Stimulated activated memory B cell treated with anti-CD40 and anti-IgM and Interleukin-4, amounts not matched to agents 10 μg/mL and 1 μg/mL and 100 μg/mL, for 72 hours (primary cell): ENCODE results near the gene ISM1.

Source experiments
- ATAC-seq: fragments of 150-1000 bp; cut with Tn5 transposase; 2 replicates; pipeline ENCODE4 v1.10.0; 2021
- H3K27ac Mint-ChIP-seq: one replicate; pipeline ENCODE4 v1.8.0; 2022; ENCODE audit warnings: mild to moderate bottlenecking, mixed read lengths
- H3K27me3 Mint-ChIP-seq: one replicate; pipeline ENCODE4 v1.8.0; 2022; ENCODE audit warnings: mixed read lengths
- H3K36me3 Mint-ChIP-seq: one replicate; pipeline ENCODE4 v1.8.0; 2022; ENCODE audit warnings: mixed read lengths
- H3K4me1 Mint-ChIP-seq: one replicate; pipeline ENCODE4 v1.8.0; 2022; ENCODE audit warnings: mixed read lengths
- H3K4me3 Mint-ChIP-seq: one replicate; pipeline ENCODE4 v1.8.0; 2022; ENCODE audit warnings: mild to moderate bottlenecking, moderate library complexity, mixed read lengths
- H3K9me3 Mint-ChIP-seq: one replicate; pipeline ENCODE4 v1.8.0; 2022; ENCODE audit warnings: mixed read lengths

ISM1 gene

GRCh38 chr20:13220904-13221297 lies at the start of gene ISM1:
ISM1 (plus strand) TSS chr20:13221274; CDS start chr20:13221777, 503 bp downstream.
- peak within 1 kb of the TSS; percentile 34 for H3K4me3 Mint-ChIP-seq
- H3K9me3 Mint-ChIP-seq: no peaks in the 10 kb centered on the region
- H3K4me1 Mint-ChIP-seq: peaks cover 5% of the 10 kb centered on the region
- peaks cover 52% of the 10 kb centered on the region for H3K27me3 Mint-ChIP-seq
- H3K36me3 Mint-ChIP-seq: no peaks in the 10 kb centered on the region
- H3K27ac Mint-ChIP-seq: no peak within 1 kb of the TSS
- peak; percentile 13 for ATAC-seq

- no peaks in the 10 kb centered on the region for H3K4me1 Mint-ChIP-seq
- H3K27ac Mint-ChIP-seq: no peak overlapping the region
- H3K36me3 Mint-ChIP-seq: no peaks in the 10 kb centered on the region
- H3K9me3 Mint-ChIP-seq: peaks cover 9% of the 10 kb centered on the region
- no peak overlapping the region for H3K4me3 Mint-ChIP-seq
- peaks cover 3% of the 10 kb centered on the region for H3K27me3 Mint-ChIP-seq
- ATAC-seq: no peak
These were observed 47.9 kb upstream of the ISM1 start for GRCh38 chr20:13173201-13173600.

GRCh38 chr20:13174402-13174801 lies 46.7 kb upstream of the ISM1 start:
- H3K27me3 Mint-ChIP-seq: peaks cover 8% of the 10 kb centered on the region
- no peak overlapping the region for H3K4me3 Mint-ChIP-seq
- H3K36me3 Mint-ChIP-seq: no peaks in the 10 kb centered on the region
- no peak for ATAC-seq
- H3K27ac Mint-ChIP-seq: no peak overlapping the region
- no peaks in the 10 kb centered on the region for H3K4me1 Mint-ChIP-seq
- peaks cover 14% of the 10 kb centered on the region for H3K9me3 Mint-ChIP-seq

DNA sequence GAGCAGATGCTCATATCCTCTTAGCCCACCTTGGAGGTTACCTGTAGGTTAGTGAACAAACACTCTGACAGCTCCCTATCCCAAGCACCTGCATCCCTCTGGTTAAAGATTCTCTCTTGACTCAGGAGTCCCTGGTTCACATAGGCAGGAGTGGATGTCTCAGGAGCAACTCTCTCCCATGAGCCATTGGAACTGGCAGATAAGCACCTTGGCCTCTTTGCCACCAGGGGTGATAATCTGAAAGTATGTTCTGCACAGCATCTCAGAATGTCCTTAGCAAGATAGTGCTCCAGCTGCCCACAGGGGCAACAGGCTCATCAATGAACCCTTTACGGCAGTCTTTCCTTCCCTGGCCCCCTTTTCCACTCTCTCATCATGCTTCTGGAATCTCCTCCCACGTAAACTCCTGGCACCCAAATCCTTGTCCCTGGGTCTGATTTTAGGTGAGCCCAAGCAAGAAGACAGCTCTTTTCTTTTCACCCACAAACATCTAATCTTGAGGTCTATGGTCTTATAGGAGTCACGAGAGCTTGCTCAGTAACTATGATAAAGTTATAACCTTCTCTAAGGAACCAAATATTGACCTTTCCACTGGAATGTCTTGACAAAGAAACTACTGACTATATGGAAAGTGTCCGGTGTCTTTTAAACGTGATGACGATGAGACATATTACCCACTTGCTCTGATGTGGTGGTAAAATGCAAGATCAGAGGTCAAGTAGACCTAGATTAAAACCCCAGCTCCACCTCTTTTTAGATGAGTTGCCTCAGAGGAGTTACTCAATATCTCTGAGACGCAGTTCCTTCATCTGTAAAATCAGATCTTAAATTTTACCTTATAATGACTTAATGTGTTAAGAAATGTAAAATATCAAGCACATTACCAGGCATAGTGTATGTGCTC lies 39.8 kb upstream of the ISM1 start:
- no peak for ATAC-seq
- no peaks in the 10 kb centered on the region for H3K36me3 Mint-ChIP-seq
- no peak overlapping the region for H3K27ac Mint-ChIP-seq
- peaks cover 18% of the 10 kb centered on the region for H3K9me3 Mint-ChIP-seq
- peaks cover 21% of the 10 kb centered on the region for H3K27me3 Mint-ChIP-seq
- no peak overlapping the region for H3K4me3 Mint-ChIP-seq
- no peaks in the 10 kb centered on the region for H3K4me1 Mint-ChIP-seq

GRCh38 chr20:13183005-13183404 lies 38.1 kb upstream of the ISM1 start:
- Mint-ChIP-seq H3K36me3 (no peaks in the 10 kb centered on the region), H3K4me3 (no peak overlapping the region), H3K9me3 (peaks cover 18% of the 10 kb centered on the region), H3K27ac (no peak overlapping the region), H3K27me3 (peaks cover 20% of the 10 kb centered on the region), H3K4me1 (no peaks in the 10 kb centered on the region)
- no peak for ATAC-seq

GRCh38 chr20:13186043-13186774 lies 34.9 kb upstream of the ISM1 start:
- H3K9me3 Mint-ChIP-seq: peaks cover 12% of the 10 kb centered on the region
- H3K27me3 Mint-ChIP-seq: peaks cover 13% of the 10 kb centered on the region
- no peaks in the 10 kb centered on the region for H3K36me3 Mint-ChIP-seq
- no peak overlapping the region for H3K4me3 Mint-ChIP-seq
- no peak overlapping the region for H3K27ac Mint-ChIP-seq
- H3K4me1 Mint-ChIP-seq: no peaks in the 10 kb centered on the region
- ATAC-seq: no peak

- Mint-ChIP-seq H3K9me3 (peaks cover 15% of the 10 kb centered on the region), H3K36me3 (no peaks in the 10 kb centered on the region), H3K27me3 (no peaks in the 10 kb centered on the region), H3K4me1 (no peaks in the 10 kb centered on the region), H3K4me3 (no peak overlapping the region), H3K27ac (no peak overlapping the region)
- ATAC-seq: no peak
These were observed 33.2 kb upstream of the ISM1 start for GRCh38 chr20:13187899-13188298.

DNA sequence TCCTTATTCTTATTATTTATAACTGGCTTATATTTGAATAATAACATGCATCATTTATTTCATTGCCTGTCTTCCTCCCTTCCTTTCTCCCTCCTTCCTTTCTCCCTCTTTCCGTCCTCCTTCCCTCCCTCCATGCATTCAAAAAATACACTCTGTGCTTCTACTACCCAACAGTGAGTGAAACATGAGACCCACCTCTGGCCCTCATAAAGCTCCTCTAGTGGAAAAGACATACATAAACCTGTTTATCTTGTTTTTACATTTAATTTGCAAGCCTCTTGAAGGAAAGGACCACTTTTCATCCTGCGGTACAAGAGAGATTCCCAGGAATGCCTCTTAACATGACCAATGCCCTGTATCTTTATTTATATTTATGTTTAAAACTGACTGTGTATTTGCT lies 21.8 kb upstream of the ISM1 start:
- peaks cover 8% of the 10 kb centered on the region for H3K27me3 Mint-ChIP-seq
- H3K4me1 Mint-ChIP-seq: peaks cover 5% of the 10 kb centered on the region
- ATAC-seq: no peak
- H3K4me3 Mint-ChIP-seq: no peak overlapping the region
- no peak overlapping the region for H3K27ac Mint-ChIP-seq
- H3K36me3 Mint-ChIP-seq: no peaks in the 10 kb centered on the region
- peaks cover 10% of the 10 kb centered on the region for H3K9me3 Mint-ChIP-seq

DNA sequence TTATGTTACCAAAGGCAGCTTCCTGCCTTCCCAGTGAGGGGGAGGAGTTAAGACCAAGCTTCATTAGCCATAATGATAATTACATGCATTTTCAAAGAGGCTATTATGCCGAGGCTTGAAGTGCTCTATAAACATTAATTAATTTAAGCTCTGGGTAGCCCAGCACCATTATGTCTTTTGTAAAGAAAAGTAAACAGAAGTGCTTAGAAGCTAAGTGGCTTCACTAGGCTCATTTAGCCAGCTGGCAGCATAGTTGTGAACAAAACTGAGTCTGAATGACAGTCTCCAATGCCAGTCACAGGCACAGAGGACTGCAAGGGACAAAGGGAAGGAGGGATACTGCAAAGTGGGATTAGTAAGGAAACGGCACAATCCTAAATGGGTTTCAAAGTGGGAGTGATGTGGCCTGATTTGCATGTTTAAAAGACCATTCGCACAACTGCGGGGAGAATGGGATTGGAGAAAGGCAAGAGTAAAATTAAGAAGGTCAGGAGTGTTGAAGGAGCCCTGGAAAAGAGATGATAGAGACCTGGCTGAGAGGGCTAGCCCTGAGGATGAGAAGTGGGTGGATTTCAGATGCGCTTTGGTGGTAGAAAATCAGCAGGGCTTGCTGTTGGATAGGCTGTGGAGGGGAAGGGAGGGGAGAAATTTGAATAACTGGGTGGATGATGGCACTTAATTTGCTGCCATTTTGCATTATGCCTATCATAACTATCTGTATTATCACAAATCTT lies 20.1 kb upstream of the ISM1 start:
- Mint-ChIP-seq H3K4me1 (peaks cover 5% of the 10 kb centered on the region), H3K36me3 (no peaks in the 10 kb centered on the region), H3K9me3 (peaks cover 10% of the 10 kb centered on the region), H3K27me3 (peaks cover 8% of the 10 kb centered on the region), H3K4me3 (no peak overlapping the region), H3K27ac (no peak overlapping the region)
- ATAC-seq: no peak

DNA sequence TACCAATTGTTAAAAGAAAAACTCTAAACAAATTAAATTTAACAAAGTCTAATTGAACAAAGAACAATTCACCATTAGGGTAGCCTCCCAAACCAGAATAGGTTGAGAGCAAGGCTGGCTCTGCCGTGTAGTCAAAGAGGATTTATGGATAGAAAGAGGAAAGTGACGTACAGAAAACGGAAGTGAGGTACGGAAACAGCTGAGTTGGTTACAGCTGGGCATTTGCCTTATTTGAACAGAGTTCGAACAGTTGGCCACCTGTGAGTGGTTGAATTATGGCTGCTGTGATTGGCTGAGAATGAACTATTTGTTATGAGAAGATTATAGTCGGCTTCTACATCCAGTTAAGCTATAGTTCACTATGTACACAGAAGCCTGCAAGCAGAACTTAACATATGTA lies 18.5 kb upstream of the ISM1 start:
- Mint-ChIP-seq H3K27ac (no peak overlapping the region), H3K4me1 (peaks cover 5% of the 10 kb centered on the region), H3K9me3 (peaks cover 10% of the 10 kb centered on the region), H3K27me3 (peaks cover 8% of the 10 kb centered on the region), H3K36me3 (no peaks in the 10 kb centered on the region), H3K4me3 (no peak overlapping the region)
- ATAC-seq: no peak

GRCh38 chr20:13205425-13205824 lies 15.6 kb upstream of the ISM1 start:
- Mint-ChIP-seq H3K27ac (no peak overlapping the region), H3K36me3 (no peaks in the 10 kb centered on the region), H3K4me1 (peaks cover 5% of the 10 kb centered on the region), H3K9me3 (peaks cover 6% of the 10 kb centered on the region), H3K27me3 (peaks cover 8% of the 10 kb centered on the region), H3K4me3 (no peak overlapping the region)
- no peak for ATAC-seq

DNA sequence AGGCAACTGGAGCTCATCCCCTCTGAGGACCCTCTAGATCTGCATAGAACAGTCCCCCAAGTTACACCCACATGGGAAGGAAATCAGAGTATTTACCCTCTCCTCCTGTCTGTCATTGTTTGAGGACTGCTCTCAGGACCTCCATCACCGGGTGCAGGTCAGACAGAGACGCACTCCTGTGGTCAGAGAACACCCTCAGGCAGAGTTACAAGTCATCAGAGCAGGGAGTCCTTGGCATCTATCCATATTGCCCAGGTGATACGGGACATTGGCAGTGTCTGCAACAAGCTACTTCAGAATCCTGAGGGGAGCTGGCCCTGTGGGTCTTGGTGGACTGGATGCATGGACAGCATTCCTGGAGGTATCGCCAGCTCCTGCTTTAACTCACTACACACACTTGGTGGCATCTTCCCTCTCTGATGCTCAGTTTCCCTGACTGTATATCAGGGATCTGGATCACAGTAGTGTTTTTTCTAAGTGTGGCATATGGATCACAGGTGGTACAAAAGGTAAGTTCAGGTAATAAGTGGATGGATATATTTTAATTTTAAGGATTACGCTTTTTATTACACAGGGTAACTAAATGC lies 15.1 kb upstream of the ISM1 start:
- H3K27ac Mint-ChIP-seq: no peak overlapping the region
- peaks cover 5% of the 10 kb centered on the region for H3K4me1 Mint-ChIP-seq
- no peak for ATAC-seq
- H3K4me3 Mint-ChIP-seq: no peak overlapping the region
- peaks cover 4% of the 10 kb centered on the region for H3K27me3 Mint-ChIP-seq
- H3K9me3 Mint-ChIP-seq: peaks cover 5% of the 10 kb centered on the region
- H3K36me3 Mint-ChIP-seq: no peaks in the 10 kb centered on the region

- Mint-ChIP-seq H3K36me3 (no peaks in the 10 kb centered on the region), H3K9me3 (peaks cover 2% of the 10 kb centered on the region), H3K27me3 (no peaks in the 10 kb centered on the region), H3K27ac (no peak overlapping the region), H3K4me1 (peaks cover 5% of the 10 kb centered on the region), H3K4me3 (no peak overlapping the region)
- ATAC-seq: no peak
These were observed 14.1 kb upstream of the ISM1 start for GRCh38 chr20:13207016-13207415.

DNA sequence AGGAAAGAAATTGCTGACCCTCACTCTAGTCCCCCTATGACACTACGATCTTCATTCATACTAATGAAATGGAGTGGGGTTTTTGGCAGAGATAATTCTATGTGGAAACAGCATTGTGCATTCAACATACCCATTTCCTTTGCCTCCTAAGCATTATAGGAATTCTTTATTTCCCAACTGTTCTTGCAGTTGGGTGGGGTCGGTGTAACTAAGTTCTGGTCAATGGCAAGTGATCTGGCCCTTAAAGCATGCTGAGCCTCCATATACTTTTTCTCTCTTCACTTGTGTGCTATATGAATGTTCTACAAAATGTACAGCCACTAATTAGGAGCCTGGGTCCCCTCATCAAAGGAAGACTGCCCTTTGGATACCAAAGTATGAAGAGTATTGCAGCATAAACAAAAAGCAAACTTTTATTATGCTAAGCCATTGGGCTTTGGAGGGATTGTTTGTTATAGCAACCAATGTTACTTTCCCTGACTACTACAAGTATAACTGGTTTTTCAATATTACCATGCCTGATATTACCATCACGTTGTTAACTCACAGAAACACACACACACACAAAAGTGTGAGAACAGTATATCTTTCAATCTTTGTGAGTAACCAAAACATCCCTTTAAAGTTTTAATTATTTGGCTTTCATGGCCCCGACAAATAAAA lies 9.0 kb upstream of the ISM1 start:
- H3K27me3 Mint-ChIP-seq: peaks cover 35% of the 10 kb centered on the region
- no peaks in the 10 kb centered on the region for H3K36me3 Mint-ChIP-seq
- H3K4me3 Mint-ChIP-seq: no peak overlapping the region
- H3K9me3 Mint-ChIP-seq: peaks cover 2% of the 10 kb centered on the region
- no peak overlapping the region for H3K27ac Mint-ChIP-seq
- no peaks in the 10 kb centered on the region for H3K4me1 Mint-ChIP-seq
- no peak for ATAC-seq
